MM.1S (cell line): Measurements from ENCODE around the gene PRSS36.

Source experiments
- EZH2 ChIP-seq: fragments of 300-600 bp; sonication (generic); optimal IDR thresholded peaks from 2 replicates; pipeline ENCODE3; 2017; ENCODE audit warnings: low read depth, mild to moderate bottlenecking, antibody characterized with exemption, low read length, mixed read lengths
- EZH2phosphoT487 ChIP-seq: fragments of 300-600 bp; sonication (generic); IDR thresholded peaks from 2 replicates; pipeline ENCODE4 v1.6.1; 2018; ENCODE audit warnings: antibody characterized with exemption, low read length
- TF ChIP-seq, protein P1 (sequence below): fragments of 300-600 bp; sonication (generic); IDR thresholded peaks from 2 replicates; pipeline ENCODE4 v1.5.1; 2016; ENCODE audit warnings: antibody characterized with exemption, low read length, mixed read lengths

DNA sequence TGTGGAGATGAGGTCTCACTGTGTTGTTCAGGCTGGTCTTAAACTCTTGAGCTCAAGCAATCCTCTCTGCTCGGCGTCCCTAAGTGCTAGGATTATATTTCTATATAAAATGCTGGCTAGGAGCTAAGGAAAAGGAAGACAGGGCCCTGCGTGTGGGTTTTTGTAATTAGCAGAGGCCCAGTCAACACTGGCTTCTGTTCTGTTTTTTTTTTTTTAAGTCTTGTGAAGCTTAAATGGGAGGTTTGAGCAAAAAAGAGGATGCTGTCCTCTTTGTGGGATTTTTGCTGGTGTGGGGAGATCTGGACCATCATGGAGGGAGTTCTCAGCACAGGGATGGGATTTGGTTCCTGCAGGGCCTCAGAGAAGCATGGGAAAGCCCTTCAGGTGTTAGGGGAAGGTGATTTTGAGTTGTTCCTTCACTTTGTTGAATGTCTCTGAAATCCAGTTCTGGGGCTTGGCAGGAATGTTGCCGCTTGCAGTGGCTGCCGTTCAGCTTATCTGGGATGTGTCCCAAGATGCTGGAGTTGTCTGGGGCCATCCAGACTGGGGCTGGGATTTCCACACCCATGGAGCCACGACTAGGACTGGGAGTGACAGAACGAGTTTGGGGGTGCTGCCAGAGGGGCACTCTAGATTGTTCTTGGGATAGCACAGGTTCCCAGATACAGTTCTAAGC is 48.5 kb upstream of the PRSS36 start:
- TF ChIP-seq, protein P1, sequence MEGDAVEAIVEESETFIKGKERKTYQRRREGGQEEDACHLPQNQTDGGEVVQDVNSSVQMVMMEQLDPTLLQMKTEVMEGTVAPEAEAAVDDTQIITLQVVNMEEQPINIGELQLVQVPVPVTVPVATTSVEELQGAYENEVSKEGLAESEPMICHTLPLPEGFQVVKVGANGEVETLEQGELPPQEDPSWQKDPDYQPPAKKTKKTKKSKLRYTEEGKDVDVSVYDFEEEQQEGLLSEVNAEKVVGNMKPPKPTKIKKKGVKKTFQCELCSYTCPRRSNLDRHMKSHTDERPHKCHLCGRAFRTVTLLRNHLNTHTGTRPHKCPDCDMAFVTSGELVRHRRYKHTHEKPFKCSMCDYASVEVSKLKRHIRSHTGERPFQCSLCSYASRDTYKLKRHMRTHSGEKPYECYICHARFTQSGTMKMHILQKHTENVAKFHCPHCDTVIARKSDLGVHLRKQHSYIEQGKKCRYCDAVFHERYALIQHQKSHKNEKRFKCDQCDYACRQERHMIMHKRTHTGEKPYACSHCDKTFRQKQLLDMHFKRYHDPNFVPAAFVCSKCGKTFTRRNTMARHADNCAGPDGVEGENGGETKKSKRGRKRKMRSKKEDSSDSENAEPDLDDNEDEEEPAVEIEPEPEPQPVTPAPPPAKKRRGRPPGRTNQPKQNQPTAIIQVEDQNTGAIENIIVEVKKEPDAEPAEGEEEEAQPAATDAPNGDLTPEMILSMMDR: no peak
- TF ChIP-seq EZH2phosphoT487: no peak
- TF ChIP-seq EZH2: no peak
